Suppressor macrophage (primary cell): Measurements from ENCODE around the gene LDHAL6B.

ENCODE experiments used
- DNase-seq, 4 experiments: peaks; one replicate each; pipeline ENCODE4 v3.0.0-alpha.2; 2020 to 2022

LDHAL6B gene

DNA sequence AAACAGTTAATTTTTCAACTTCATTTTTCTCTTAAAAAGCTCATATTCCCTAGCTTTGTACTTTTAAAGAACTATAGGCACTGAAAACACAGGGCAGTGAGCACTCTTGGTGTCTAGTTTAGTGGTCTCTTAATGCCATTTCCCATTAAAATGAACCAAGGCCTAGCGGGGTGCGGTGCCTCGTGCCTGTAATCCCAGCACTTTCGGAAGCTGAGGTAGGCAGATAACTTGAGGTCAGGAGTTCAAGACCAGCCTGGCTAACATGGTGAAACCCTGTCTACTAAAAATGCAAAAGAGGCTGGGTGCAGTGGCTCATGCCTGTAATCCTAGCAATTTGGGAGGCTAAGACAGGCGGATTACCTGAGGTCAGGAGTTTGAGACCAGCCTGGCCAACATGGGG lies 45.5 kb downstream of the LDHAL6B start:
- no peak for DNase-seq

DNA sequence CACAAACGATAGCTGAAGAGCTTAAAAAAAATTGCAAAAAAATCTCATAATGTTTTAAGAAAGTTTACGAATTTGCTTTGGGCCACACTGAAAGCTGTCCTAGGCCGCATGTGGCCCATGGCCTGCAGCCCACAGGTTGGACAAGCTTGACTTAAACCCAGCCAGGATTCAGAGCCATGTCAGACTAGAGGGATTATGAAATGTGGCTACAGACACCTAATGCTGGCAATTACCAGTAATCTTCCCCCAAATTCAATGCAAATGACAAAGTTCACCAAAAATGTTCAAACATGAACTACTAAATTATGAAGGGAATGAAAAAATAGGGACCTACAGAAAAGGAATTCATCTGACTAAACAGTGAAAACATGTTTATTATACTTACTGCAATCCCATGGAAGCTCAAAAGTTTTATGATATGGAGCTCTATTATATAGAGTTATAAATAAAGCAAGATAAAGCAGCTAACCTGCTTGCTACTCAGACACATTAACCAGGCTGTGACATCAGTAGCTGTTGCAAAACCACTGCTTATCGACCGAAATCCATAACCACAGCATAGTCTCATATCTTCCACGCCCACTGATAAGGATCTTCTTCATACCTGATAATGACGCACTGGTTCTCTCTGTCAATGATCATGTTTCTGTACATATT lies 49.2 kb downstream of the LDHAL6B start:
- DNase-seq, result no peak

DNA sequence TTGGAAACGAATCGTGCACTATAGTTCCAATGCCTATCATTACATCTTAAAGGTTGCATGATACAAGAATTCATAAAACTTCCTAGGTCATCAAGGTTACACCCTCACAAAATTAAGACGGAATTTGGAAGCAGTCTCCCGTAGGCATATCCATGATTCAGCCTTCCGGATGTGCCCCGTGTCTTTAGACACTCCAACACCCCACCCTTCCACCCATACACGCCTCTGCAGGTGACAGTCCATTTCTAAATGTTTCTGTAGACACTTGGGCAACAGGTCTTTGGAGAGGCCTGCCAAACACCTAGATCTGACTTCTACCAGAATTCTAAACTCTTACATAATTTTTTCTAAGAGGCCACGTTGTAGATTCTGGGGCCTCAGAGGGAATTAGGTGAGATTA lies 49.8 kb downstream of the LDHAL6B start:
- no peak for DNase-seq

DNA sequence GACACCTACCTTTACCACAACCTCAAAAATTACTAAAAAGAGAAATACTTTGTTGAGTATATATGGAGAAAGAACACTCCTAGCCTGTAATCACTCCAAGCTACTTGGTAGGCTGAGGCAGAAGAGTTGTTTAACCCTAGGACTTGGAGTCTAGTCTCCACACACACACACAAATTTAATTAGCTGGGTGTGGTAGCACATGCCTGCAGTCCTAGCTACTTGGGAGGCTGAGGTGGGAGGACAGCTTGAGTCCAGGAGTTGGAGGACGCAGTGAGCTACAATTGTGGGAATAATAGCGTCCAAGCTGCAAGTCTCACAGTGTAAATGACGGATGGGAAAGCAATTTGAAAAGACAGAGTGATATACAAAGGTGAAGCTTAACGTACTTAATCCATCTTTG lies 50.5 kb downstream of the LDHAL6B start:
- DNase-seq, result no peak
